Breast epithelium (tissue), 4 donors: ENCODE data around the gene PMEPA1. TPM values are rescaled to one million over a fixed set of nuclear protein-coding genes. Genes with fewer than 3 reads are reported as not detected.

ENCODE experiments used
- DNase-seq, 2 donors: peaks; one replicate each; pipeline ENCODE4 v3.0.0-alpha.2; 2019; ENCODE audit warnings: low spot score in 2 of 2
- H3K27ac ChIP-seq, 2 donors: fragments of 200-600 bp; sonication (generic) in 1 of 2; one replicate each; pipeline ENCODE4 v1.5.1; 2016 to 2019; ENCODE audit warnings: mild to moderate bottlenecking in 1 of 2
- H3K27me3 ChIP-seq, 2 donors: fragments of 200-600 bp; sonication (generic) in 1 of 2; one replicate each; pipeline versions ENCODE4 v1.5.1 to v1.6.0; 2017 to 2019; ENCODE audit warnings: control low read depth in 1 of 2, mild to moderate bottlenecking in 1 of 2
- H3K36me3 ChIP-seq: fragments of 200-600 bp; one replicate; pipeline ENCODE4 v1.5.1; 2019
- H3K4me1 ChIP-seq, 2 donors: fragments of 200-600 bp; sonication (generic); one replicate each; pipeline ENCODE4 v1.5.1; 2016 to 2019; ENCODE audit warnings: control low read depth in 1 of 2
- H3K4me3 ChIP-seq, 3 donors: fragments of 200-600 bp; sonication (generic); 1 replicate in 2 of 3; 2 replicates in 1 of 3; pipeline ENCODE4 v1.5.1; 2016 to 2019; ENCODE audit warnings: mild to moderate bottlenecking in 3 of 3, moderate library complexity in 2 of 3
- H3K9me3 ChIP-seq, 2 donors: fragments of 200-600 bp; sonication (generic) in 1 of 2; one replicate each; pipeline ENCODE4 v1.5.1; 2016 to 2019; ENCODE audit warnings: control low read depth in 1 of 2
- POLR2A ChIP-seq: fragments of 450-650 bp; IDR thresholded peaks from one replicate; pipeline ENCODE4 v1.6.1; 2016; ENCODE audit warnings: antibody characterized with exemption, mild to moderate bottlenecking, moderate library complexity
- POLR2AphosphoS5 ChIP-seq, 3 donors: sonication (generic); formaldehyde crosslinking; IDR thresholded peaks; one replicate each; pipeline ENCODE4 v1.6.1; 2017; ENCODE audit warnings: antibody characterized with exemption in 3 of 3
- intact Hi-C: fragments of 100-400 bp; cut with DNase I; formaldehyde crosslinking; loops from one replicate; pipeline ENCODE4 v1.15.1; 2023; ENCODE audit warnings: low total_unique reads
- total RNA-seq, 3 donors: library from RNA; depleted of rRNA; stranded (reverse); fragments of >200 nt; gene quantifications; one replicate each; pipeline ENCODE4 v1.1.0, GENCODE V29; 2016
- TF ChIP-seq, protein P1 (sequence below), 3 donors: fragments of 450-650 bp; IDR thresholded peaks; one replicate each; pipeline ENCODE4 v1.5.1; 2016 to 2017; ENCODE audit warnings: antibody characterized with exemption in 3 of 3, mild to moderate bottlenecking in 3 of 3, moderate library complexity in 3 of 3

PMEPA1 gene
- total RNA-seq, 3 donors from 2014 or later = 9.2 to 13.2 (median 13.1) TPM

GRCh38 chr20:57670288-57671071, 39.3 kb downstream of the PMEPA1 start:
- TF ChIP-seq, protein P1, sequence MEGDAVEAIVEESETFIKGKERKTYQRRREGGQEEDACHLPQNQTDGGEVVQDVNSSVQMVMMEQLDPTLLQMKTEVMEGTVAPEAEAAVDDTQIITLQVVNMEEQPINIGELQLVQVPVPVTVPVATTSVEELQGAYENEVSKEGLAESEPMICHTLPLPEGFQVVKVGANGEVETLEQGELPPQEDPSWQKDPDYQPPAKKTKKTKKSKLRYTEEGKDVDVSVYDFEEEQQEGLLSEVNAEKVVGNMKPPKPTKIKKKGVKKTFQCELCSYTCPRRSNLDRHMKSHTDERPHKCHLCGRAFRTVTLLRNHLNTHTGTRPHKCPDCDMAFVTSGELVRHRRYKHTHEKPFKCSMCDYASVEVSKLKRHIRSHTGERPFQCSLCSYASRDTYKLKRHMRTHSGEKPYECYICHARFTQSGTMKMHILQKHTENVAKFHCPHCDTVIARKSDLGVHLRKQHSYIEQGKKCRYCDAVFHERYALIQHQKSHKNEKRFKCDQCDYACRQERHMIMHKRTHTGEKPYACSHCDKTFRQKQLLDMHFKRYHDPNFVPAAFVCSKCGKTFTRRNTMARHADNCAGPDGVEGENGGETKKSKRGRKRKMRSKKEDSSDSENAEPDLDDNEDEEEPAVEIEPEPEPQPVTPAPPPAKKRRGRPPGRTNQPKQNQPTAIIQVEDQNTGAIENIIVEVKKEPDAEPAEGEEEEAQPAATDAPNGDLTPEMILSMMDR (IDR thresholded peaks at IDR 0.05) = no peak
- TF ChIP-seq POLR2A (no peak), POLR2AphosphoS5 (IDR thresholded peaks at IDR 0.05) (no peak)
- no peak for DNase-seq
- H3K4me1 ChIP-seq = no peaks in the 10 kb centered on the region

GRCh38 chr20:57669632-57670031, 40.2 kb downstream of the PMEPA1 start:
- no peak overlapping the region for H3K27ac ChIP-seq
- H3K9me3 ChIP-seq = no peaks in the 10 kb centered on the region
- no peaks in the 10 kb centered on the region for H3K27me3 ChIP-seq
- H3K4me1 ChIP-seq = no peaks in the 10 kb centered on the region
- intact Hi-C loops = loop anchor here (10.0 kb wide), 1 partner anchor 415 kb away; no protein-coding TSS in a partner anchor
- no peaks in the 10 kb centered on the region for H3K36me3 ChIP-seq
- no peak for DNase-seq
- TF ChIP-seq, protein P1 (IDR thresholded peaks at IDR 0.05) = no peak
- no peak for TF ChIP-seq POLR2A
- TF ChIP-seq POLR2AphosphoS5 (IDR thresholded peaks at IDR 0.05) = no peak
- H3K4me3 ChIP-seq = no peak overlapping the region

More at GRCh38 chr20:57670288-57671071, 39.3 kb downstream of the PMEPA1 start:
- H3K27ac ChIP-seq = no peak overlapping the region
- no peaks in the 10 kb centered on the region for H3K27me3 ChIP-seq
- H3K36me3 ChIP-seq = no peaks in the 10 kb centered on the region
- no peaks in the 10 kb centered on the region for H3K9me3 ChIP-seq
- intact Hi-C loops = no loop called here
- H3K4me3 ChIP-seq = no peak overlapping the region

GRCh38 chr20:57667924-57668782, 41.7 kb downstream of the PMEPA1 start:
- Histone ChIP-seq H3K36me3 (no peaks in the 10 kb centered on the region), H3K4me1 (no peaks in the 10 kb centered on the region), H3K27ac (no peak overlapping the region), H3K27me3 (no peaks in the 10 kb centered on the region), H3K9me3 (no peaks in the 10 kb centered on the region), H3K4me3 (no peak overlapping the region)
- no peak for DNase-seq
- intact Hi-C loops = loop anchor here (10.0 kb wide), 1 partner anchor 417 kb away; no protein-coding TSS in a partner anchor
- no peak for TF ChIP-seq POLR2AphosphoS5 (IDR thresholded peaks at IDR 0.05)
- TF ChIP-seq POLR2A = no peak
- TF ChIP-seq, protein P1 (IDR thresholded peaks at IDR 0.05) = no peak

GRCh38 chr20:57667388-57667787, 42.4 kb downstream of the PMEPA1 start:
- H3K27me3 ChIP-seq = no peaks in the 10 kb centered on the region
- TF ChIP-seq, protein P1 (IDR thresholded peaks at IDR 0.05) = no peak
- TF ChIP-seq POLR2AphosphoS5 (IDR thresholded peaks at IDR 0.05) = no peak
- no peak for TF ChIP-seq POLR2A
- no peak overlapping the region for H3K4me3 ChIP-seq
- intact Hi-C loops = loop anchor here (10.0 kb wide), 1 partner anchor 417 kb away; no protein-coding TSS in a partner anchor
- H3K36me3 ChIP-seq = no peaks in the 10 kb centered on the region
- H3K9me3 ChIP-seq = no peaks in the 10 kb centered on the region
- no peak for DNase-seq
- H3K27ac ChIP-seq = no peak overlapping the region
- no peaks in the 10 kb centered on the region for H3K4me1 ChIP-seq
